Mucosa of descending colon (tissue), 3 donors: ENCODE data around the gene CTU2. TPM values are rescaled to one million over a fixed set of nuclear protein-coding genes. Genes with fewer than 3 reads are reported as not detected.

Experiments used
- ATAC-seq: fragments of 200-7000 bp; cut with Tn5 transposase; one replicate; pipeline ENCODE4 v1.9.1; 2020; ENCODE audit warnings: mild to moderate bottlenecking, moderate library complexity
- DNase-seq, 3 donors: peaks; one replicate each; pipeline ENCODE4 v3.0.0-alpha.2; 2020
- H3K36me3 ChIP-seq: fragments of 200-600 bp; one replicate; pipeline ENCODE4 v1.8.0; 2021; ENCODE audit warnings: low read depth, mild to moderate bottlenecking
- H3K4me1 ChIP-seq: fragments of 200-600 bp; one replicate; pipeline ENCODE4 v1.8.0; 2021; ENCODE audit warnings: low read depth, mild to moderate bottlenecking
- H3K4me3 ChIP-seq: fragments of 200-600 bp; one replicate; pipeline ENCODE4 v1.8.0; 2021; ENCODE audit warnings: mild to moderate bottlenecking
- H3K9me3 ChIP-seq: fragments of 200-600 bp; one replicate; pipeline ENCODE4 v1.8.0; 2021; ENCODE audit warnings: mild to moderate bottlenecking
- CTCF ChIP-seq: fragments of 200-600 bp; IDR thresholded peaks from one replicate; pipeline ENCODE4 v1.8.0; 2022; ENCODE audit warnings: antibody characterized with exemption, mild to moderate bottlenecking
- intact Hi-C, 2 donors: fragments of 100-400 bp; cut with DNase I in 1 of 2; cut with micrococcal nuclease in 1 of 2; formaldehyde crosslinking; loops; one replicate each; pipeline versions ENCODE4 v1.11.0 to v1.11.1; 2022; cut with DNase I, micrococcal nuclease
- total RNA-seq, 3 donors: library from RNA; stranded (reverse); fragmentation: NEBNext Ultra II Directional in 2 of 3; extraction: Animal tissue kit (Norgen Biotek cat#: 25700) in 2 of 3; gene quantifications; one replicate each; pipeline versions ENCODE4 v1.2.1 to v1.2.4, GENCODE V29; 2021 to 2023
- donor health status: DM: no; HTN: no; CAD: no; lungs with moderate emphysema.
- donor health status: DM: no; HTN: no; CAD: no.
- donor health status: DM: no; HTN: yes; CAD: no.

Gene CTU2
- total RNA-seq, 3 donors from 2014 or later = 9.6 to 16.1 (median 13.6) TPM

GRCh38 chr16:88760424-88761142 lies 54.3 kb downstream of the CTU2 start:
- ATAC-seq (peak; percentile 64), DNase-seq (peak; percentile 72 to 87 (median 82))
- H3K9me3 ChIP-seq = no peaks in the 10 kb centered on the region
- no peaks in the 10 kb centered on the region for H3K36me3 ChIP-seq
- TF ChIP-seq CTCF = no peak
- no peak overlapping the region for H3K4me3 ChIP-seq
- intact Hi-C loops = no loop called here
- peaks cover 51% of the 10 kb centered on the region for H3K4me1 ChIP-seq

DNA sequence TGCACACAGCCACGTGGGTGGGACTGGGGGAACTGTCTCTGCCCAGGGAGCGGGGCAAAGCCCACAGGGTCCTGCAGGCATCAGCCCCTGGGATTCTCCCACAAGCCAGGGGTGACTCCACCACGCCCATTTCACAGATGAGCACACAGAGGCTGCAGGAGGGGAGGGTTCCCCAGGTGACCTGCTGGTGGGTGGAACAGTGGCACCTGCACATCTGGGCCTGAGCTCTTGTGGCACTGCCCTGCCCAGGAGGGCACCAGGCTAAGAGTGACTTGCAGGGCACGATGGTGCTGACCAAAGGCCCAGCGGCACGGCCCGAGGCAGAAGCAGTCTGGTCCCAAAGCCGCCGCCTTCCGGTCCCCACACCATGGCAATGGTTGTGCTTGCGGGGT lies 54.8 kb downstream of the CTU2 start:
- DNase-seq = no peak
- peaks cover 51% of the 10 kb centered on the region for H3K4me1 ChIP-seq

GRCh38 chr16:88761830-88762229 lies 55.5 kb downstream of the CTU2 start:
- peaks cover 51% of the 10 kb centered on the region for H3K4me1 ChIP-seq
- H3K9me3 ChIP-seq = no peaks in the 10 kb centered on the region
- no peaks in the 10 kb centered on the region for H3K36me3 ChIP-seq
- ATAC-seq = peak; percentile 55
- intact Hi-C loops = no loop called here
- H3K4me3 ChIP-seq = no peak overlapping the region
- TF ChIP-seq CTCF = no peak
- DNase-seq = peak in 1 of 3 donors; percentile 62

More for the DNA sequence above, 54.8 kb downstream of the CTU2 start:
- Histone ChIP-seq H3K9me3 (no peaks in the 10 kb centered on the region), H3K4me3 (no peak overlapping the region), H3K36me3 (no peaks in the 10 kb centered on the region)
- TF ChIP-seq CTCF = no peak
- intact Hi-C loops = no loop called here
- ATAC-seq = peak; percentile 41

- Histone ChIP-seq H3K36me3 (no peaks in the 10 kb centered on the region), H3K9me3 (no peaks in the 10 kb centered on the region), H3K4me1 (peaks cover 51% of the 10 kb centered on the region), H3K4me3 (no peak overlapping the region)
- intact Hi-C loops = no loop called here
- ATAC-seq = no peak
- no peak for DNase-seq
- TF ChIP-seq CTCF = no peak
These were observed 56.1 kb downstream of the CTU2 start for GRCh38 chr16:88762258-88762870.

DNA sequence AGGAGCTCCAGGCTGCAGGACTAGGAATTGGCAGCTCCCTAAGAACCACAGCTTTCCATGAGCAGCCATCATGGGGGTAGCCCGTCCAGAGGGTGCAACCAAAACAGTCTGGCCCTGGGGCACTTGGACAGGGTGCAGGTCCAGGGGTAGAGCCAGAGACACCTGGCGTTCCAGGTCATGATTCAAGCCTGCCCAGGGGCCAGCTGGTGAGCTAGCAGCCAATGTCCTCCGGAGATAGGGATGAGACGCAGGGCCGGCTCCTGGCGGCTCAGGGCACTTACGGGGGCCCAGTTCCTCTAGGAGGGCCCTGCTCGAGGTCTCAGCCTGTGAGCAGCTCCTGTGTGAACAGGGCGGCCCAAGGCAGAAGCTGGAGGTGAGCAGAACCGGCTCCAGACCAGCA lies 56.6 kb downstream of the CTU2 start:
- Histone ChIP-seq H3K9me3 (no peaks in the 10 kb centered on the region), H3K36me3 (no peaks in the 10 kb centered on the region), H3K4me3 (no peak overlapping the region), H3K4me1 (peaks cover 57% of the 10 kb centered on the region)
- DNase-seq (no peak), ATAC-seq (no peak)
- intact Hi-C loops = no loop called here
- TF ChIP-seq CTCF = no peak
